ENCODE data around the gene LRP6.
"Not testable (repeated sequence)": the region's sequence is repeated elsewhere in the genome, so short reads cannot be mapped to it uniquely, and the experiment has no call there.

LRP6 gene

DNA sequence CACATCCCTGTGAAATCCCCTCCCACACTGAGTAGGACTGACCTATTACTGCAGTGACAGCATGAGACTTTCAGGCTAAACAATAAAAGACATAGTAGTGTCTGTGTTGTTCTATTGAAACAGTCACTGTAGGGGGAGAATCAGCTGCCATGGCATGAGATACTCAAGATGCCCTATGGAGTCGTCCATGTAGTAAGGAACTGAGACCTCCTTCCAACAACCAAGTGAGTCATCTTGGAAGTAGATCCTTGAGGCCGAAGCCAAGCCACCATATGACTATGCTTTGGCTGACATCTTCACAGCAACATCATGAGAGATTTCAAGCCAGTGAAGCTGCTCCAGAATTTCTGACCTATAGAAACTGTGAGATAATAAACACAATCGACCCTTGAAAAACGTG, 12.1 kb upstream of the LRP6 start:
- TF ChIP-seq GATA1 (IDR thresholded peaks at IDR 0.05; ENCODE audit: low read depth, low read length): no peak
- TF ChIP-seq POLR2A (IDR thresholded peaks at IDR 0.05; ENCODE audit: low read length): no peak
- no peak for DNase-seq

DNA sequence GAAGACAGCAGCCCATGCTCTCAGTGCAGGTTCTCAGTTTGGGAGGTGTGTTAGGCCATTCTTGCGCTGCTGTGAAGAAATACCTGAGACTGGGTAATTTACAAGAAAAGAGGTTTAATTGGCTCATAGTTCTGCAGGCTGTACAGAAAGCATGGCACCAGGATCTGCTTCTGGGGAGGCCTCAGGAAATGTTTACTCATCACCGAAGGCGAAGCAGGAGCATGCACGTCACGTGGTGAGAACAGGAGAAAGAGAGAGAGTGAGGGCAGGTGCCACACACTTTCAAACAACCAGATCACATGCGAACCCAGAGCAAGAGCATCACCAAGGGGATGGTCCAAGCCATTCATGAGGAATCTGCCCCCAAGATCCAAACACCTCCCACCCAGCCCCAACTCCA, 9.0 kb upstream of the LRP6 start:
- TF ChIP-seq GATA1 (IDR thresholded peaks at IDR 0.05; ENCODE audit: low read depth, low read length) (no peak), POLR2A (IDR thresholded peaks at IDR 0.05; ENCODE audit: low read length) (no peak)
- DNase-seq: no peak

DNA sequence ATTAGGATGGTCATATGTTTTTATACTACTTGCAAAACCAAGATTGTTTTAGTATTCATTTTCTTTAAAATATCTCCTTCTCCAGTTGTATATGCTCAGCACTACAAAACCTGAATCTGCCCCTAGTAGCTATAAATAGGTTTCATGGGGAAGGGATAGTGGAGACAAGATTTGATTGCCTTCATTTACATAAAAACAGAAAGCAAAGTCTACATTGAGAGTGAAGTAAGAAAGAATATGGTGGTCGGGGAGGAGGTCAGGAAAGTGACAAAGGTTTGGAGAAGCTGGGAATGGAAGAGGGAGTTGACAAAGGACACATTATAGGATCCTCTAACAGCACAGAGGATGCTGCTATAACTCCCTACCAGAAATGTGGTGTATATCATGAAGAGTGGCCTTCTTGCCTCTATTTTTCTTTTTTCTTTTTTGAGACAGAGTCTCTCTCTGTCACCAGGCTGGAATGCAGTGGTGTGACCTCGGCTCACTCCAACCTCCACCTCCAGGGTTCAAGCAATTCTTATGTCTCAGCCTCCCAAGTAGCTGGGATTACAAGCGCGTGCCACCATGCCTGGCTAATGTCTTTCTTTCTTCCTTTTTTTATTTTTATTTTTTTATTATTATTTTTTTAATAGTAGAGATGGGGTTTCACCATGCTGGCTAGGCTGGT, 6.6 kb upstream of the LRP6 start:
- no peak for TF ChIP-seq POLR2A (IDR thresholded peaks at IDR 0.05; ENCODE audit: low read length)
- TF ChIP-seq GATA1 (IDR thresholded peaks at IDR 0.05; ENCODE audit: low read depth, low read length): no peak
- no peak for DNase-seq

DNA sequence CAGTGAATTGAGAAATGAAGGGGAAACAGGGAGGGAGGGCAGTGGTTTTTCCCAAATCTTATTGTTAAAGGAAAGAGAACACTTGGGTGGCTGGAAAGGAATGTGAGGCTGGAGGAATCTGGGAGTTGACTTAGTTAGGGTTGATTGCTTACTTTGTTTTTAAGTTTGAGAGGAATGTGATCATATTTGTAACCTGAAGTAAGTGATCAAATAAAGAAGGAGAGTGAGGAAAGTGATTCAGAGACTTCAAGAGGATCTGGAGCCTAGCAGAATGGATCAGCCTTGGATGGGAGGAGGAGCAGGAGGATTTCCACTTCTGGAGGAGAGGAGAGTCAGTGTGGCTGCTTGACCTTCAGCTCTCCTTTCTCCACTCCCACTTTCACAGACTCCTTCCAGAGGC, 6.0 kb upstream of the LRP6 start:
- no peak for DNase-seq
- no peak for TF ChIP-seq POLR2A (IDR thresholded peaks at IDR 0.05; ENCODE audit: low read length)
- TF ChIP-seq GATA1 (IDR thresholded peaks at IDR 0.05; ENCODE audit: low read depth, low read length): no peak

DNA sequence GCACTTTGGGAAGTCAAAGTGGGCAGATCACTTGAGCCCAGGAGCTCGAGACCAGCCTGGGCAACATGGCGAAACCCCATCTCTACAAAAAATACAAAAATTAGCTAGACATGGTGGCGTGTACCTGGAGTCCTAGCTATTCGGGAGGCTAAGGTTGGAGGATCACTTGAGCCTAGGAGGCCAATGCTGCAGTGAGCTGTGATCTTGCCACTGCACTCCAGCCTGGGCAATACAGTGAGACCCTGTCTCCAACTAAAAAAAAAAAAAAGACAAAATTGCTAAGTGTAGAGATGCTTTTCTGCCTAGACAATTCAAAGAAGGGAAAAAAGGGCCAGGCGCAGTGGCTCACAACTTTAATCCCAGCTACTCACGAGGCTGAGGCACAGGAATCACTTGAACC, 3.4 kb upstream of the LRP6 start:
- no peak for TF ChIP-seq GATA1 (IDR thresholded peaks at IDR 0.05; ENCODE audit: low read depth, low read length)
- TF ChIP-seq POLR2A (IDR thresholded peaks at IDR 0.05; ENCODE audit: low read length): no peak
- DNase-seq: no peak

DNA sequence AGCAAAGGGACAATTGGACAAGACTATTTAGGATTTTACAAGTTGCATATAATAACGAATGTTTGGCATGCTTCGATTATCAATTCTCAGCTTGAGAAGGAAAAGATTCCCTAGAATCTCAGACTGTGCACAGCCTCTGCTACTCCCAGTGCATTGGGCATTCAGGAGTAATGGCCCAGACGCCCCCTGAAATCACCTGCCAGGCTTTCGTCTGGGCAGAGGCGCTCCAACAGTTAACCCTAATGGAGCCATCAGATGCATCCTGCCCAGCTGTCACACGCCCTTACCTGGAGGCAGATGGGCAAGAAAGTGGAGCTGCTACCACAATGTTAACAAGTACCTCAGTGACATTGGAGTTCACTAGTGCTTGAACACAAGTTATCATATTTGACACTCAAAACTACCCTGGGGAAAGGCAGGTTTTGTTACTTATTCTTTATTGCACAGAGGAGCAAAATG, 927 bp upstream of the LRP6 start:
- DNase-seq: peak; percentile 6 to 32
- no peak for TF ChIP-seq POLR2A (IDR thresholded peaks at IDR 0.05; ENCODE audit: low read length)
- TF ChIP-seq GATA1 (IDR thresholded peaks at IDR 0.05; ENCODE audit: low read depth, low read length): no peak

DNA sequence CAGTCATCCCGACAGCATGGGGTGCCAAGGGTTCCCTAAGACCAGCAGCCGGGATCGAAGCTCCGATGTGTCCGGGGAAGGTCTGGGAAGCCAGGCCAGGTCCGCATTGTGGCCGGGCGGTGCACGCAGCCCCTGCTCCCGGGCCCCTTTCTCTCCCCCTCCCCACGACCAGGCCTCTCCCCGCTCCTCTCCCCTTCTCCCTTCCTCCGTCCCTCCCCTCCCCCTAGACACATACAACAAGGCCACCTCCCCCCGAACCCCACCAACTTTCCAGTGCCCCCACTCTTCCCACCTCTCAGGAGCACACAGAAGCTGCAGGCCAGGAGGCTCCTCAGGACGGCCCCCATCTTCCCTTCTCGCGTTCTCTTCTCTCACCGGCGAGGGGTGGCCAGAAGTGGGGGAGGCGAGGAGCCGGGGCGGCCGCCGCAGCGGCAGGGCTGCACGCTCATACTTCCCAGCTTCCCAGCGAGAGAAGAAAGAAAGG, 413 bp downstream of the LRP6 start:
- DNase-seq: no peak
- TF ChIP-seq POLR2A (IDR thresholded peaks at IDR 0.05; ENCODE audit: low read length) (no peak), GATA1 (IDR thresholded peaks at IDR 0.05; ENCODE audit: low read depth, low read length) (no peak)

DNA sequence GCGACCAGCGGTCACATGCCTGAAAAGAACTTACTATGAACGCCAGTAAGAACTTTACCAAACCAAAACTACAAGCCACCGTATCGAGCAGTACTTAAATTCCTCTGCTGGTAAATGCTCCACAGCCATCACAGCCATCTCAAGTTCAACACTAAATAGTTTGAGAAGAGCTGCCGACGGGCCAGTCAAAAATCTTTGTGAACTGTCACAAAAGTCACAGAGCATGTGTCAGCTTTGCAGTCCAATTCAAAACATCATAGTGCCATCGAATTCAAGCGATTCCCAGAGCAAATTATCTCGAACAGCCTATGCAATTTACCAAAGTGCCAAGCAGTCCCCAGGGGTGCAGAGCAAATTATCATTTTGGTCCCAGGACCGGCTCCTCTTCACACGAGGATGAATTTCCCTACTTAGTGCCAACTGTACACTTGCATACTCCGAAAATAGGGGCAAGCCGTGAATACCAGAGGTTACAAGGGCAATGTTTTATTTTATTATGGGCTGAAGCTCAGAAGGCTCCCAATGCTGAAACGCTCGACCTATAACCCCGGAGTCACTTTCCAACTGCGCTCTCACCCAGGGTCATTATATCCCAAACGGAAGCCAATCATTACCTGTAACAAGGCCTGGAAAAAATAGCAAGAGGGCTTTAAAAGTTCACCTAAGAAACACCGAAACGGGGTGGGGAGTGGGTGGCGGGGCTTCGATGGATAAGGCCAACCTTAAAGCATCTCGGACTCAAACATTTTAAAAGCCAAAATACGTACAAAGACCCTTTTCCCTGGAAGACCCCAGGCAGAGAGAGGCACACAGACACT, 1.1 kb downstream of the LRP6 start:
- TF ChIP-seq POLR2A (IDR thresholded peaks at IDR 0.05; ENCODE audit: low read length): no peak
- no peak for TF ChIP-seq GATA1 (IDR thresholded peaks at IDR 0.05; ENCODE audit: low read depth, low read length)
- peak; percentile 57 to 59 for DNase-seq

DNA sequence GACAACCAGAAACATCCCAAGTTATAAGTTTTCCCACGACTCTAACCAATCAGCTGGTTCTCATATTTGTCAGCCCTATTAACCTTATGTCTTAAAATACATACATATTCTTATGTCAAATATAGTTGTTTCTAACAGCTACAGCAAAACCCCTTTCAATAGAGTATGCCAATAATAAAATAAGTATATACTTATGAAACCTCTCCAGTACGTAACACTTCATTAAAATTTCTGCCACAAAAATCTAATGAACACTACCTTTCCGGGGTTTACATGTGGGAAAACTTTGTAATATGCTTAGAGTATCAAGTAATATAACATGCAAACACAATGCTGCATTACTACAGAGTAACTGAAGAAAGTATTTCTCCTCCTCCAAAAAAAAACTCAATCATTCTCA, 1.8 kb downstream of the LRP6 start:
- no peak for DNase-seq
- no peak for TF ChIP-seq GATA1 (IDR thresholded peaks at IDR 0.05; ENCODE audit: low read depth, low read length)
- no peak for TF ChIP-seq POLR2A (IDR thresholded peaks at IDR 0.05; ENCODE audit: low read length)

DNA sequence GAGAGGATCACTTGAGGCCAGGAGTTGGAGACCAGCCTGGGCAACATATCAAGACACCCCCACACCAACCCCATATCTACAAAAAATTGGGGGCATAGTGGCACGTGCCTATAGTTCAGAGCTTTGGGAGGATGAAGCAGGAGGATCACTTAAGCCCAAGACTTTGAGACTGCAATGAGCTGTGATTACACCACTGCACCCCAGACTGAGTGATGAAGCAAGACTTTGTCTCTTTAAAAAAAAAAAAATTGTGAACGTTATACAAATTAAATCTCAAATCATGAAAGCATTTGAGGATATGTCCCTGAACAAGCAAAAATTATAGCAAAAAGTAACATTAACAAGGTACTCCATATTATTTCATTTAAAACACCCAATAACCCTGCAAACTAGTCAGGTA, 2.9 kb downstream of the LRP6 start:
- TF ChIP-seq POLR2A (IDR thresholded peaks at IDR 0.05; ENCODE audit: low read length) (no peak), GATA1 (IDR thresholded peaks at IDR 0.05; ENCODE audit: low read depth, low read length) (no peak)
- DNase-seq: no peak

DNA sequence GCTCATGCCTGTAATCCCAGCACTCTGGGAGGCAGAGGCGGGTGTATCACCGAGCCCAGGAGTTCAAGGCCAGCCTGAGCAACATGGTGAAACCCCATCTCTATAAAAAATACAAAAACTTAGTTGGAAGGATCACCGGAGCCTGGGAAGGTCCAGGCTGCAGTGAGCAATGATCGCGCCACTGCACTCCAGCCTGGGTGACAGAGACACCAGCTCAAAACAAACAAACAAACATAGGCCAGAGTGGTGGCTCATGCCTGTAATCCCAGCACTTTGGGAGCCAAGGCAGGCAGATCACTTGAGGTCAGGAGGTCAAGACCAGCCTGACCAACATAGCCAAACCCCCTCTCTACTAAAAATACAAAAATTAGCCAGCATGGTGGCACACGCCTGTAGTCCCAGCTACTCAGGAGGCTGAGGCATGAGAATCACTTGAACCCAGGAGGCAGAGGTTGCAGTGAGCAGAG, 10.5 kb downstream of the LRP6 start:
- not testable (repeated sequence) for DNase-seq

DNA sequence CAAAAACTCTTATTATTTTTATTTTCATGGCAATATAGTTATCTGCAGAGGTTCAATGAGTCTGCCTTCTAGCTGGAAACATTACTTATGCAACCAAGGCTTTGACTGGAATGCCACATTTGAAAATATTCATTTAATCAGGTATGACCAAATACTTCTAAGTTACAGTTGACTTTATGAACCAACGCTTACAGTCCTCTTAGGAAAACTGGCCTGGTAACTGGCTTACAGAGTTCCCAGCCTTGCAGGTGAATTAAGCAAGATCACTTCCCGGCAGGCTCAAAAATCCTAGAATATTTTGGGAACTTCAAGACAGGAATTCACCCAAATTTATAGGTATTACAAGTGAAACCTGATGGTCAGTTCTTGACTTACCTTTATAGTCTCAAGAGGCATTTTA, 12.3 kb downstream of the LRP6 start:
- no peak for DNase-seq
- TF ChIP-seq GATA1 (IDR thresholded peaks at IDR 0.05; ENCODE audit: low read depth, low read length) (no peak), POLR2A (IDR thresholded peaks at IDR 0.05; ENCODE audit: low read length) (no peak)

DNA sequence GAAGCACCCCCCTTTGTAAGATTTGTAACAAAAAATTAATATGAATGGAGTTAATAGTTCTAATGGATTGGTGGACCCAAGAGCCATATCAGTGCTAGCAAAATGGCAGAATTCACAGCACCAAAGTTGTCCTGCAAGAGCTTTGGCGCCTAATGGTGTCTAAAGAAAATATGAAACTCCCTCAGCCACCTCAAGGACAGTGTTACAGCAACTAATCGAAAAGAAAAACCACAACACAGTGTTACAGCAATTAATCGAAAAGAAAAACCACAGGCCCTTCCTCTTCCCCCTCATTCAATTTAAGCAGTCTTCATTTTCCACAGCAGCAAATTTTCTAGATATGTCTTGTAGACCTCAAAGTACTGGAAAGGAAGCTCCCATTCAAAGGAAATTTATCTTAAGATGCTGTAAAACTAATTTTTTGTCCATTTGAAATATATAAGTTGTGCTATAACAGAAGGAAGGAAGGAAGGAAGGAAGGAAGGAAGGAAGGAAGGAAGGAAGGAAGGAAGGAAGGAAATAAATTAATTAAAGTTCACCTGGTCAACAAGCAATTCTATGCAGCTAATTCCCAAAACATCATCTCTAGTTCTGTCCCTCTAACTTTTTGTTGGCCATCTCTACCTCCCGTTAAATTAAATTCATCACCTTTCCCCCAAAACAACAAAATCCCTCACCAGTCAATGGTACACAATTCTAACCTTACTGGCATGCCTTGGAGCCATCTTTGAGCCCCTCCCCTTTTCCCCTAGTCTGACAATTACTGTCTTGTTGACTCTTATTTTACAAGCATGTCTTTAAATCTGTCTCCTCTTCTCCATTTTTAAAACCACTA, 17.4 kb downstream of the LRP6 start:
- TF ChIP-seq POLR2A (IDR thresholded peaks at IDR 0.05; ENCODE audit: low read length): no peak
- TF ChIP-seq GATA1 (IDR thresholded peaks at IDR 0.05; ENCODE audit: low read depth, low read length): no peak
- no peak for DNase-seq

DNA sequence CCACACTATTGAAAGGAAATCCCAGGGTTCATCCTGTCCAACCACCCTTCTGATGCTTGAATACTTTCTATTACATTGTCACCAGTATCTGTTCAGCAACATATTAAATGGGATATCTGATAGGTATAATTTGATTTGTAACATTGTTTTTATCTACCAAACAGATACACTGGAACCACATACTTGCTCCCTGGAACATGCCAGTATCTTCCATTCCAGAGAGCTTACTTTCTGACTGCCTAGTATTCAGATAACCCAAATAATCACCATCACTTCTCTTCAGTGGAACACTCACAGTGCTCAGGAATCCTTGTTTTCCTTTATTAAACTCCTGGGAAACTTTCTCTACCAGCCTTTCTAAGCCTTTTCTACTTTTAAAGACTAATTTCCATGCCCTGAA, 19.3 kb downstream of the LRP6 start:
- DNase-seq: no peak
- no peak for TF ChIP-seq POLR2A (IDR thresholded peaks at IDR 0.05; ENCODE audit: low read length)
- TF ChIP-seq GATA1 (IDR thresholded peaks at IDR 0.05; ENCODE audit: low read depth, low read length): no peak
